Measurements from ENCODE around the gene C2CD4B.

DNA sequence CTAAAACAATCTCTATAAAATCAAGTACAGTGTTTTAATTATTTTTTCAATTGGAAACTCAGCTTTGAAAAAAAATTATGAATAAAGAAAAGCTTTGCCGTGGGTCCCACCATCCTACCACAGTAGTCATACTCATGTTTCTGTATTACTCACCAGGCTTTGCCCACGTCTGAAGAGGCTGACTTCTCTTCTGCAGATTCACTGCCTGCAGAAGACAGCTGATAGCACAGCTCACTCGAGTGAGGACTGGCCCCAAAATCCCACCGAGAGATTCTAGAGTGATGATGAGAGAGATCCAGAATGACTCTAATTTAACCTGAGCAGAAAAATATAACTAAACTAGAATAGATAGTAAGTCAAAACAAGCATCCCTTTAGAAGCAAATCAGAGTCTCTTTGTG lies 11.9 kb downstream of the C2CD4B start:
- TF ChIP-seq, protein P1, sequence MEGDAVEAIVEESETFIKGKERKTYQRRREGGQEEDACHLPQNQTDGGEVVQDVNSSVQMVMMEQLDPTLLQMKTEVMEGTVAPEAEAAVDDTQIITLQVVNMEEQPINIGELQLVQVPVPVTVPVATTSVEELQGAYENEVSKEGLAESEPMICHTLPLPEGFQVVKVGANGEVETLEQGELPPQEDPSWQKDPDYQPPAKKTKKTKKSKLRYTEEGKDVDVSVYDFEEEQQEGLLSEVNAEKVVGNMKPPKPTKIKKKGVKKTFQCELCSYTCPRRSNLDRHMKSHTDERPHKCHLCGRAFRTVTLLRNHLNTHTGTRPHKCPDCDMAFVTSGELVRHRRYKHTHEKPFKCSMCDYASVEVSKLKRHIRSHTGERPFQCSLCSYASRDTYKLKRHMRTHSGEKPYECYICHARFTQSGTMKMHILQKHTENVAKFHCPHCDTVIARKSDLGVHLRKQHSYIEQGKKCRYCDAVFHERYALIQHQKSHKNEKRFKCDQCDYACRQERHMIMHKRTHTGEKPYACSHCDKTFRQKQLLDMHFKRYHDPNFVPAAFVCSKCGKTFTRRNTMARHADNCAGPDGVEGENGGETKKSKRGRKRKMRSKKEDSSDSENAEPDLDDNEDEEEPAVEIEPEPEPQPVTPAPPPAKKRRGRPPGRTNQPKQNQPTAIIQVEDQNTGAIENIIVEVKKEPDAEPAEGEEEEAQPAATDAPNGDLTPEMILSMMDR (IDR thresholded peaks at IDR 0.05), result no peak
- TF ChIP-seq EZH2 (IDR thresholded peaks at IDR 0.05; ENCODE audit: borderline replicate concordance, insufficient read depth, low read depth, low read length, poor library complexity, severe bottlenecking), result no peak
